GM12872 (cell line): ENCODE data around the gene DCAF6.

Experiments used
- TF ChIP-seq, protein P1 (sequence below): IDR thresholded peaks from 3 replicates; pipeline ENCODE4 v1.5.1; 2011; ENCODE audit warnings: low read depth, mild to moderate bottlenecking, low read length, moderate library complexity; ENCODE audit not compliant: insufficient read depth

The DCAF6 gene

DNA sequence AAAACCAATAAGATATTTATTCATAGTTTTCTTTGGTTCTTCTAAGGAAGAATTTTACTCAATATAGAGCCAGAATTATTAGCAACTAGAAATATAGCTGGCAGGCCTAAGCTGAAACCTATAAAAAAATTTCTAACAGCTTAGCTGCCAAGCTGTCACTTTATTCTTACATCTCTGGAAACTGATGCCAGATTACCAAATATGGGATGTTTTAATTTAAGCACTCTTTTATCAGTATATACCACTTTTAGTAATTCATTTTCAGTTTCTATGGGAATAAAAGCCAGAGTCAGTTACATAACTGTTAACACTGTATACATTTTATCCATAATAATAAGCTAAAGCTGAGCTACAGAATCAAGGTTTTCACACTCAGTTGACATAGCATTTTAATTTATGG lies 69.0 kb downstream of the DCAF6 start:
- TF ChIP-seq, protein P1, sequence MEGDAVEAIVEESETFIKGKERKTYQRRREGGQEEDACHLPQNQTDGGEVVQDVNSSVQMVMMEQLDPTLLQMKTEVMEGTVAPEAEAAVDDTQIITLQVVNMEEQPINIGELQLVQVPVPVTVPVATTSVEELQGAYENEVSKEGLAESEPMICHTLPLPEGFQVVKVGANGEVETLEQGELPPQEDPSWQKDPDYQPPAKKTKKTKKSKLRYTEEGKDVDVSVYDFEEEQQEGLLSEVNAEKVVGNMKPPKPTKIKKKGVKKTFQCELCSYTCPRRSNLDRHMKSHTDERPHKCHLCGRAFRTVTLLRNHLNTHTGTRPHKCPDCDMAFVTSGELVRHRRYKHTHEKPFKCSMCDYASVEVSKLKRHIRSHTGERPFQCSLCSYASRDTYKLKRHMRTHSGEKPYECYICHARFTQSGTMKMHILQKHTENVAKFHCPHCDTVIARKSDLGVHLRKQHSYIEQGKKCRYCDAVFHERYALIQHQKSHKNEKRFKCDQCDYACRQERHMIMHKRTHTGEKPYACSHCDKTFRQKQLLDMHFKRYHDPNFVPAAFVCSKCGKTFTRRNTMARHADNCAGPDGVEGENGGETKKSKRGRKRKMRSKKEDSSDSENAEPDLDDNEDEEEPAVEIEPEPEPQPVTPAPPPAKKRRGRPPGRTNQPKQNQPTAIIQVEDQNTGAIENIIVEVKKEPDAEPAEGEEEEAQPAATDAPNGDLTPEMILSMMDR = no peak

GRCh38 chr1:168007691-168008090 lies 71.2 kb downstream of the DCAF6 start:
- TF ChIP-seq, protein P1 = no peak

GRCh38 chr1:168008595-168008994 lies 72.1 kb downstream of the DCAF6 start:
- TF ChIP-seq, protein P1 = no peak

- TF ChIP-seq, protein P1 = no peak
Observed at GRCh38 chr1:168009322-168009721, 72.8 kb downstream of the DCAF6 start.

GRCh38 chr1:168019407-168019806 lies 82.9 kb downstream of the DCAF6 start:
- TF ChIP-seq, protein P1 = no peak

GRCh38 chr1:168031198-168031597 lies 94.7 kb downstream of the DCAF6 start:
- TF ChIP-seq, protein P1 = no peak

- TF ChIP-seq, protein P1 = no peak
Observed at GRCh38 chr1:168031627-168032026, 95.1 kb downstream of the DCAF6 start.

- TF ChIP-seq, protein P1 = no peak
Observed at GRCh38 chr1:168032029-168032428, 95.5 kb downstream of the DCAF6 start.
